ENCODE measurements around the gene LRRTM3.

The LRRTM3 gene

DNA sequence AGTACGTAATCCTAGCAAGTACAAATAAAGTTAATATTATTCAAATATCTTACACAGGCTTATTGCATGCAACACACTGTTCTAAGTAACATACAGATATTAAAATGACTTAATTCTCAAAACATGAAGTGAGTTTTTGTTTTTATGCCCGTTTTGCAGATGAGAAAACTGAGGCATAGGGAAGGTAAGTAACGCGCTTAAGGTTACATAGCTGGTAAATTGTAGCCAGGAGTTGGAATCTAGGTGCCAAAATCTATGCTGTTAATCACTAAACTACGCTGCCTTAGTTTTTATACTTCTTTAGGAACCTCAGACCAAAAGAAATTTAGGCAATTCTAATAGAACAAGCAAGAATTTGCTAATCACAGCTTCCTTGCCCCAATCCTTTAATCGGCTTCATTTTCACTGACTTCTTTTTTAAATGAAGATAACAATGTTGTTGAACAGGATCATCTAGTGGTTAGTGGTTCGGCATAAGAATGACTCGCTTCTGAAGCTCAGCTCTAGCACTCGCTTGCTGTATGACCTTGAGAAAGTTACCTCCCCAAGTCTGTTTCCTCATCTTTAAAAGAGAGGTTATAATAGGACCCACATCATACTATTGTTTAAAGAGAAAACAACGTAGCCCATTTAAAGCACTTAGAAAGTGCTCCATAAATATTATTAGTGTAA, 1.0 kb upstream of the LRRTM3 start:
- TF ChIP-seq, protein P1, sequence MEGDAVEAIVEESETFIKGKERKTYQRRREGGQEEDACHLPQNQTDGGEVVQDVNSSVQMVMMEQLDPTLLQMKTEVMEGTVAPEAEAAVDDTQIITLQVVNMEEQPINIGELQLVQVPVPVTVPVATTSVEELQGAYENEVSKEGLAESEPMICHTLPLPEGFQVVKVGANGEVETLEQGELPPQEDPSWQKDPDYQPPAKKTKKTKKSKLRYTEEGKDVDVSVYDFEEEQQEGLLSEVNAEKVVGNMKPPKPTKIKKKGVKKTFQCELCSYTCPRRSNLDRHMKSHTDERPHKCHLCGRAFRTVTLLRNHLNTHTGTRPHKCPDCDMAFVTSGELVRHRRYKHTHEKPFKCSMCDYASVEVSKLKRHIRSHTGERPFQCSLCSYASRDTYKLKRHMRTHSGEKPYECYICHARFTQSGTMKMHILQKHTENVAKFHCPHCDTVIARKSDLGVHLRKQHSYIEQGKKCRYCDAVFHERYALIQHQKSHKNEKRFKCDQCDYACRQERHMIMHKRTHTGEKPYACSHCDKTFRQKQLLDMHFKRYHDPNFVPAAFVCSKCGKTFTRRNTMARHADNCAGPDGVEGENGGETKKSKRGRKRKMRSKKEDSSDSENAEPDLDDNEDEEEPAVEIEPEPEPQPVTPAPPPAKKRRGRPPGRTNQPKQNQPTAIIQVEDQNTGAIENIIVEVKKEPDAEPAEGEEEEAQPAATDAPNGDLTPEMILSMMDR (IDR thresholded peaks at IDR 0.05; ENCODE audit: extremely low read depth, insufficient read depth, missing control alignments), result no peak
- in situ Hi-C loops (cut with MboI; ENCODE audit: low pct_unique_long_range_greater_than_20kb, low sequenced_read_pairs, unreplicated experiment), result loop anchor here (25.0 kb wide), 1 partner anchor 688 kb away; no protein-coding TSS in a partner anchor
- no peak for DNase-seq (ENCODE audit: low spot score)

DNA sequence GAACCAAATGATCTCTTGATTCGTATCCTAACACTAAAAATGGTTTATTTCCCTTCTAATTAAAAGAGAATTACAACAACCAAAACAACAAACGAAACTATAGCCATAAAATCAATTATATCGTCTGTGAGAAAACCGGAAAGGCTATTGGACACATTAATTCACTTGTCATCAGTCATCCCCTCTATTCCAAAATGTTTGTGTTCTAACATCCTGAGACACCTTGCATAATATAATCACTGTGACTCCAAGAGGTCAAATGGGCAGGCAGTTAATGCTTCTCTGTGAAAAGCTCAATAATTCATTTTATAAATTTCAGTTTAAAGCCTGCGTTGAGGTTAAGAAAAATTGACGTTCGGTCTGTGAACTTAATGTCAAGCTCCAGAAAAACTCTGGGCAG, 463 bp upstream of the LRRTM3 start:
- in situ Hi-C loops (cut with MboI; ENCODE audit: low pct_unique_long_range_greater_than_20kb, low sequenced_read_pairs, unreplicated experiment), result loop anchor here (25.0 kb wide), 1 partner anchor 688 kb away; no protein-coding TSS in a partner anchor
- TF ChIP-seq, protein P1 (IDR thresholded peaks at IDR 0.05; ENCODE audit: extremely low read depth, insufficient read depth, missing control alignments), result no peak

DNA sequence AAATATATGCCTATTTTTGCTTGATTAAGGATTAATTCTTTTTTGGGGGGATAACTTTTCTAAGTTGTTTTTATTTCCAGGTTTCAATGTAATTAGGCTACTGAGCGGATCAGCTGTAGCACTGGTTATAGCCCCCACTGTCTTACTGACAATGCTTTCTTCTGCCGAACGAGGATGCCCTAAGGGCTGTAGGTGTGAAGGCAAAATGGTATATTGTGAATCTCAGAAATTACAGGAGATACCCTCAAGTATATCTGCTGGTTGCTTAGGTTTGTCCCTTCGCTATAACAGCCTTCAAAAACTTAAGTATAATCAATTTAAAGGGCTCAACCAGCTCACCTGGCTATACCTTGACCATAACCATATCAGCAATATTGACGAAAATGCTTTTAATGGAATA, 1.0 kb downstream of the LRRTM3 start:
- in situ Hi-C loops (cut with MboI; ENCODE audit: low pct_unique_long_range_greater_than_20kb, low sequenced_read_pairs, unreplicated experiment), result loop anchor here (25.0 kb wide), 1 partner anchor 690 kb away; no protein-coding TSS in a partner anchor
- no peak for DNase-seq (ENCODE audit: low spot score)
- TF ChIP-seq, protein P1 (IDR thresholded peaks at IDR 0.05; ENCODE audit: extremely low read depth, insufficient read depth, missing control alignments), result no peak

More for the DNA sequence above, 463 bp upstream of the LRRTM3 start:
- no peak for DNase-seq (ENCODE audit: low spot score)

- in situ Hi-C loops (cut with MboI; ENCODE audit: low pct_unique_long_range_greater_than_20kb, low sequenced_read_pairs, unreplicated experiment), result loop anchor here (25.0 kb wide), 1 partner anchor 690 kb away; no protein-coding TSS in a partner anchor
- TF ChIP-seq, protein P1 (IDR thresholded peaks at IDR 0.05; ENCODE audit: extremely low read depth, insufficient read depth, missing control alignments), result no peak
- no peak for DNase-seq (ENCODE audit: low spot score)
Observed at GRCh38 chr10:66927251-66927935, 1.6 kb downstream of the LRRTM3 start.

DNA sequence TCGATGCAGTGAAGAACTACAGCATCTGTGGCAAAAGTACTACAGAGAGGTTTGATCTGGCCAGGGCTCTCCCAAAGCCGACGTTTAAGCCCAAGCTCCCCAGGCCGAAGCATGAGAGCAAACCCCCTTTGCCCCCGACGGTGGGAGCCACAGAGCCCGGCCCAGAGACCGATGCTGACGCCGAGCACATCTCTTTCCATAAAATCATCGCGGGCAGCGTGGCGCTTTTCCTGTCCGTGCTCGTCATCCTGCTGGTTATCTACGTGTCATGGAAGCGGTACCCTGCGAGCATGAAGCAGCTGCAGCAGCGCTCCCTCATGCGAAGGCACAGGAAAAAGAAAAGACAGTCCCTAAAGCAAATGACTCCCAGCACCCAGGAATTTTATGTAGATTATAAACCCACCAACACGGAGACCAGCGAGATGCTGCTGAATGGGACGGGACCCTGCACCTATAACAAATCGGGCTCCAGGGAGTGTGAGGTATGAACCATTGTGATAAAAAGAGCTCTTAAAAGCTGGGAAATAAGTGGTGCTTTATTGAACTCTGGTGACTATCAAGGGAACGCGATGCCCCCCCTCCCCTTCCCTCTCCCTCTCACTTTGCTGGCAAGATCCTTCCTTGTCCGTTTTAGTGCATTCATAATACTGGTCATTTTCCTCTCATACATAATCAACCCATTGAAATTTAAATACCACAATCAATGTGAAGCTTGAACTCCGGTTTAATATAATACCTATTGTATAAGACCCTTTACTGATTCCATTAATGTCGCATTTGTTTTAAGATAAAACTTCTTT, 2.3 kb downstream of the LRRTM3 start:
- DNase-seq (ENCODE audit: low spot score), result no peak
- TF ChIP-seq, protein P1 (IDR thresholded peaks at IDR 0.05; ENCODE audit: extremely low read depth, insufficient read depth, missing control alignments), result no peak
- in situ Hi-C loops (cut with MboI; ENCODE audit: low pct_unique_long_range_greater_than_20kb, low sequenced_read_pairs, unreplicated experiment), result loop anchor here (25.0 kb wide), 1 partner anchor 691 kb away; no protein-coding TSS in a partner anchor

GRCh38 chr10:66928776-66929175, 2.9 kb downstream of the LRRTM3 start:
- in situ Hi-C loops (cut with MboI; ENCODE audit: low pct_unique_long_range_greater_than_20kb, low sequenced_read_pairs, unreplicated experiment), result loop anchor here (25.0 kb wide), 1 partner anchor 691 kb away; no protein-coding TSS in a partner anchor
- TF ChIP-seq, protein P1 (IDR thresholded peaks at IDR 0.05; ENCODE audit: extremely low read depth, insufficient read depth, missing control alignments), result no peak
- no peak for DNase-seq (ENCODE audit: low spot score)
